Fibroblast of skin of left quadriceps (primary cell): ENCODE measurements around the gene TMPRSS9.

Experiments used
- DNase-seq, 2 experiments: peaks; one replicate each; pipeline ENCODE4 v3.0.0-alpha.2; 2013; ENCODE audit warnings: low read depth in 2 of 2

The TMPRSS9 gene

GRCh38 chr19:2434721-2435265 lies 74.7 kb downstream of the TMPRSS9 start:
- DNase-seq = no peak

GRCh38 chr19:2436384-2436783 lies 76.3 kb downstream of the TMPRSS9 start:
- no peak for DNase-seq

- no peak for DNase-seq
Measured at GRCh38 chr19:2436926-2437325, 76.9 kb downstream of the TMPRSS9 start.

- DNase-seq = no peak
Measured at GRCh38 chr19:2438178-2438577, 78.1 kb downstream of the TMPRSS9 start.

- no peak for DNase-seq
Measured at GRCh38 chr19:2440515-2440914, 80.5 kb downstream of the TMPRSS9 start.

- no peak for DNase-seq
Measured at GRCh38 chr19:2441096-2441752, 81.2 kb downstream of the TMPRSS9 start.

- DNase-seq = no peak
Measured at GRCh38 chr19:2443116-2443784, 83.2 kb downstream of the TMPRSS9 start.

- no peak for DNase-seq
Measured at GRCh38 chr19:2443785-2444182, 83.7 kb downstream of the TMPRSS9 start.

- no peak for DNase-seq
Measured at GRCh38 chr19:2444251-2445002, 84.4 kb downstream of the TMPRSS9 start.

- no peak for DNase-seq
Measured at GRCh38 chr19:2446381-2446780, 86.3 kb downstream of the TMPRSS9 start.

- DNase-seq = no peak
Measured at GRCh38 chr19:2449019-2449418, 89.0 kb downstream of the TMPRSS9 start.

GRCh38 chr19:2451138-2451537 lies 91.1 kb downstream of the TMPRSS9 start:
- DNase-seq = no peak

GRCh38 chr19:2451741-2452140 lies 91.7 kb downstream of the TMPRSS9 start:
- no peak for DNase-seq

- DNase-seq = no peak
Measured at GRCh38 chr19:2453431-2454025, 93.5 kb downstream of the TMPRSS9 start.

- no peak for DNase-seq
Measured at GRCh38 chr19:2454199-2454961, 94.3 kb downstream of the TMPRSS9 start.

GRCh38 chr19:2454962-2455850 lies 95.1 kb downstream of the TMPRSS9 start:
- DNase-seq = no peak

GRCh38 chr19:2455851-2456570 lies 95.9 kb downstream of the TMPRSS9 start:
- no peak for DNase-seq

- DNase-seq = no peak
Measured at GRCh38 chr19:2457394-2458037, 97.5 kb downstream of the TMPRSS9 start.

GRCh38 chr19:2458054-2458453 lies 98.0 kb downstream of the TMPRSS9 start:
- no peak for DNase-seq
